PC-9 (cell line): ENCODE results near the gene CSRP1. TPM values are rescaled to one million over a fixed set of nuclear protein-coding genes. Genes with fewer than 3 reads are reported as not detected.

Source experiments
- BruUV-seq: library from RNA; stranded (reverse); fragments of 400-500 nt; replicated peaks from 2 replicates; lab custom pipeline; 2021; lab: Mats Ljungman, UMichigan
- CTCF ChIA-PET: fragments of 300-600 bp; sonication (Branson Sonifier 250); formaldehyde crosslinking; loops from one replicate; lab custom pipeline; 2022; ENCODE audit warnings: antibody characterized with exemption; lab: Charles Lee
- POLR2A ChIA-PET: fragments of 300-600 bp; sonication (Branson Sonifier 250); formaldehyde crosslinking; loops from one replicate; lab custom pipeline; 2022; ENCODE audit warnings: antibody characterized with exemption; ENCODE audit not compliant: unreplicated experiment; lab: Charles Lee
- DNase-seq, 2 experiments: peaks; one replicate each; pipeline versions ENCODE4 v3.0.0 to v3.0.0-alpha.2; 2015 to 2022; ENCODE audit warnings: mixed read lengths in 1 of 2
- H2AFZ ChIP-seq: fragments of 200-600 bp; sonication (generic); 2 replicates; pipeline ENCODE4 v1.8.1; 2017; ENCODE audit warnings: antibody characterized with exemption
- H3F3A ChIP-seq: fragments of 200-600 bp; sonication (generic); 2 replicates; pipeline ENCODE4 v1.8.1; 2017; ENCODE audit warnings: antibody characterized with exemption, mild to moderate bottlenecking, low read depth; ENCODE audit not compliant: insufficient read depth
- H3K27ac ChIP-seq: fragments of 200-600 bp; sonication (generic); 2 replicates; pipeline ENCODE4 v1.6.1; 2016; ENCODE audit warnings: mixed run types
- H3K27me3 ChIP-seq: fragments of 200-600 bp; sonication (generic); 2 replicates; pipeline ENCODE4 v1.6.1; 2016; ENCODE audit warnings: low read depth, mixed run types; ENCODE audit not compliant: insufficient read depth
- H3K36me3 ChIP-seq: fragments of 200-600 bp; sonication (generic); 2 replicates; pipeline ENCODE4 v1.6.1; 2016; ENCODE audit warnings: low read depth, mixed run types
- H3K4me1 ChIP-seq: fragments of 200-600 bp; sonication (generic); replicated peaks from 2 replicates; pipeline ENCODE4 v1.6.1; 2016; ENCODE audit warnings: mixed run types; ENCODE audit not compliant: insufficient read depth
- H3K4me2 ChIP-seq: fragments of 200-600 bp; sonication (generic); 2 replicates; pipeline ENCODE4 v1.6.1; 2017; ENCODE audit warnings: mixed run types
- H3K4me3 ChIP-seq: fragments of 200-600 bp; sonication (generic); 2 replicates; pipeline ENCODE4 v1.6.1; 2016; ENCODE audit warnings: mixed run types
- H3K79me2 ChIP-seq: fragments of 200-600 bp; sonication (generic); 2 replicates; pipeline ENCODE4 v1.6.1; 2017; ENCODE audit warnings: low read depth, mixed run types
- H3K9me2 ChIP-seq: fragments of 200-600 bp; sonication (generic); 2 replicates; pipeline ENCODE4 v1.8.1; 2017; ENCODE audit warnings: mild to moderate bottlenecking; ENCODE audit not compliant: insufficient read depth
- H3K9me3 ChIP-seq: fragments of 200-600 bp; sonication (generic); 2 replicates; pipeline ENCODE4 v1.8.1; 2016; ENCODE audit warnings: low read depth; ENCODE audit not compliant: insufficient read depth
- H4K20me1 ChIP-seq: fragments of 200-600 bp; sonication (generic); 2 replicates; pipeline ENCODE4 v1.8.1; 2017; ENCODE audit not compliant: insufficient read depth
- EZH2 ChIP-seq: fragments of 200-600 bp; sonication (generic); IDR thresholded peaks from 2 replicates; pipeline ENCODE4 v1.8.0; 2017; ENCODE audit warnings: antibody characterized with exemption, low read depth
- intact Hi-C: fragments of 100-400 bp; cut with micrococcal nuclease; formaldehyde crosslinking; loops from one replicate; pipeline ENCODE4 v1.10.0; 2022; ENCODE audit not compliant: unreplicated experiment
- total RNA-seq: library from RNA; stranded (reverse); gene quantifications from 2 replicates; pipeline ENCODE4 v1.2.3, GENCODE V29; 2021
- TF ChIP-seq, protein P1 (sequence below): fragments of 200-600 bp; sonication (generic); conservative IDR thresholded peaks from 2 replicates; pipeline ENCODE4 v1.6.1; 2017; ENCODE audit warnings: mixed run types, antibody characterized with exemption, mild to moderate bottlenecking, moderate library complexity

Gene CSRP1
- total RNA-seq, 1 experiment from 2014 or later = 61.3 TPM

DNA sequence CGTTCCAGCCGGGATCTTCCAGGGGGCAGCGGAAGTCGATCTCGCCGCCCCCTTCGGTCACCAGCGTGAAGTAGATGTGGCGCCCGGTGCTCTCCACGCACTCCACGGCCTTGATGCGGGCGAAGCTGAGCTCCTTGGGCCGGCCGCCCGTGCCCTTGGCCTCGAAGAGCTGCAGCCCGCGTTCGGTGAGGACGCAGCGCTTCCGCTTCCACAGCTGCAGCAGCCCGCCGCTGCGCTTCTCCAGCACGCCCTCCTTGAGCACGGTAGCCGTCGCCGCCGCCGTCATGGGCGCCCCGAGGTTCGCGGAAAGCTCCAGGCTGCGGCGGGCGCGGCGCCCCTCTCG, 38.5 kb downstream of the CSRP1 start:
- Histone ChIP-seq H3K4me3 (peak overlapping the region; percentile 97), H3K27me3 (no peaks in the 10 kb centered on the region), H3K36me3 (peaks cover 22% of the 10 kb centered on the region), H3K9me2 (no peaks in the 10 kb centered on the region; the same call in 1 of the 2 replicates), H3K9me3 (no peaks in the 10 kb centered on the region), H3K4me2 (peak overlapping the region; percentile 100), H4K20me1 (no peaks in the 10 kb centered on the region), H3K4me1 (peaks cover 34% of the 10 kb centered on the region), H3F3A (peaks cover 27% of the 10 kb centered on the region; the same call in 1 of the 2 replicates), H3K27ac (peak overlapping the region; percentile 95), H2AFZ (peak overlapping the region; percentile 70), H3K79me2 (peaks cover 47% of the 10 kb centered on the region)
- POLR2A ChIA-PET = interaction anchor here (0.6 kb wide), 2 partner anchors 12 to 39 kb away, joined by 3 to 6 read pairs; partner anchors contain the start of gene CSRP1
- TF ChIP-seq, protein P1, sequence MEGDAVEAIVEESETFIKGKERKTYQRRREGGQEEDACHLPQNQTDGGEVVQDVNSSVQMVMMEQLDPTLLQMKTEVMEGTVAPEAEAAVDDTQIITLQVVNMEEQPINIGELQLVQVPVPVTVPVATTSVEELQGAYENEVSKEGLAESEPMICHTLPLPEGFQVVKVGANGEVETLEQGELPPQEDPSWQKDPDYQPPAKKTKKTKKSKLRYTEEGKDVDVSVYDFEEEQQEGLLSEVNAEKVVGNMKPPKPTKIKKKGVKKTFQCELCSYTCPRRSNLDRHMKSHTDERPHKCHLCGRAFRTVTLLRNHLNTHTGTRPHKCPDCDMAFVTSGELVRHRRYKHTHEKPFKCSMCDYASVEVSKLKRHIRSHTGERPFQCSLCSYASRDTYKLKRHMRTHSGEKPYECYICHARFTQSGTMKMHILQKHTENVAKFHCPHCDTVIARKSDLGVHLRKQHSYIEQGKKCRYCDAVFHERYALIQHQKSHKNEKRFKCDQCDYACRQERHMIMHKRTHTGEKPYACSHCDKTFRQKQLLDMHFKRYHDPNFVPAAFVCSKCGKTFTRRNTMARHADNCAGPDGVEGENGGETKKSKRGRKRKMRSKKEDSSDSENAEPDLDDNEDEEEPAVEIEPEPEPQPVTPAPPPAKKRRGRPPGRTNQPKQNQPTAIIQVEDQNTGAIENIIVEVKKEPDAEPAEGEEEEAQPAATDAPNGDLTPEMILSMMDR = no peak
- no peak for DNase-seq
- BruUV-seq = no TSS peak
- CTCF ChIA-PET = interaction anchor here (0.7 to 2.0 kb wide), 3 partner anchors 12 to 33 kb away, joined by 4 to 7 read pairs (median 5); no protein-coding TSS in a partner anchor
- intact Hi-C loops = loop anchor here (2.0 to 10.0 kb wide), 2 partner anchors 34 to 876 kb away; partner anchors contain the start of genes PPP1R12B and UBE2T

- BruUV-seq = no TSS peak
- TF ChIP-seq, protein P1 = no peak
- no peak for TF ChIP-seq EZH2
- Histone ChIP-seq H3K27me3 (no peaks in the 10 kb centered on the region), H3F3A (peaks cover 43% of the 10 kb centered on the region), H2AFZ (no peak overlapping the region), H3K27ac (peak overlapping the region; percentile 95), H3K36me3 (peaks cover 22% of the 10 kb centered on the region), H3K9me2 (no peaks in the 10 kb centered on the region), H3K4me3 (peak overlapping the region; percentile 97), H3K79me2 (peaks cover 47% of the 10 kb centered on the region), H3K9me3 (no peaks in the 10 kb centered on the region), H3K4me1 (peaks cover 52% of the 10 kb centered on the region), H4K20me1 (no peaks in the 10 kb centered on the region), H3K4me2 (peak overlapping the region; percentile 100)
- DNase-seq = peak; percentile 77 to 90
- POLR2A ChIA-PET = interaction anchor here (0.5 to 0.6 kb wide), 2 partner anchors 18 to 34 kb away, joined by 10 read pairs; no protein-coding TSS in a partner anchor
- intact Hi-C loops = loop anchor here (2.0 to 10.0 kb wide), 2 partner anchors 18 to 878 kb away; partner anchors contain the start of genes PPP1R12B and UBE2T
- CTCF ChIA-PET = interaction anchor here (0.7 to 1.2 kb wide), 4 partner anchors 18 to 90 kb away, joined by 3 to 9 read pairs (median 5); no protein-coding TSS in a partner anchor
Observed at GRCh38 chr1:201466492-201466891, 40.4 kb downstream of the CSRP1 start.

DNA sequence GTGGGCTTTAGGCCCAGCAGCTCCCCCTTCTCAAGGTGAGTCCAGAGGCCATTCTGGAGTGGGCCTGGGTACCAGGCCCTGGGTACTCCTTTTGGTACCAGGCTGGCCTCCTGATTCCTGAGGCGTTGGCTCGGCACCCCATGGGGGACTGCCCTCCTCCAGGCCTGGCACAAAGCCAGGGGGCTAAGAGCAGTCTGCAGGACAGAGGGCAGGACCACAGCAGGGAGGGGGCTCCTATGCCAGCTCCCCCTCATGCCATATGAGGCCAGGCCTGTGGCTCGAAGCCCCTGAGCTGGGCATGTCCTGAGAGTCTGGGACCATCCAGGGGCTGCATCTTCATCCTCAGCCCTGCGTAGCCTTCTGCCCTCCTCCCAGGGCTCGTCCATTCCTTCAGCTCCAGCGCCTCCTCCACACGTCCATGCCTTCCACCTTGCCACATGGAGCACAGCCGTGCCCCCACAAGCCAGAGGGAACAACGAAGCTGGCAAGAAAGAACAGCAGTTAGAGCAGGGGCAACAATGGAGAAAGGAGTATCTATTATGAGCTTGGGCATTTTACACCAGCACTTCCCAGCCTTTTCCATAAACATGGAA, 41.1 kb downstream of the CSRP1 start:
- Histone ChIP-seq H3K9me2 (no peaks in the 10 kb centered on the region), H3K36me3 (peaks cover 22% of the 10 kb centered on the region), H2AFZ (no peak overlapping the region), H3K27me3 (no peaks in the 10 kb centered on the region), H3K27ac (peak overlapping the region; percentile 95), H3K4me3 (peak overlapping the region; percentile 60), H3K4me2 (peak overlapping the region; percentile 100), H3K79me2 (peaks cover 47% of the 10 kb centered on the region), H3K9me3 (no peaks in the 10 kb centered on the region), H3K4me1 (peaks cover 57% of the 10 kb centered on the region), H3F3A (peaks cover 48% of the 10 kb centered on the region), H4K20me1 (no peaks in the 10 kb centered on the region)
- BruUV-seq = TSS peak; percentile 12
- ChIA-PET CTCF (interaction anchor here (0.9 to 1.0 kb wide), 2 partner anchors 18 to 30 kb away, joined by 5 read pairs; no protein-coding TSS in a partner anchor), POLR2A (interaction anchor here (0.5 to 0.6 kb wide), 3 partner anchors 24 to 34 kb away, joined by 3 to 19 read pairs (median 10); no protein-coding TSS in a partner anchor)
- TF ChIP-seq, protein P1 = no peak
- no peak for TF ChIP-seq EZH2
- intact Hi-C loops = loop anchor here (2.0 to 10.0 kb wide), 2 partner anchors 17 to 879 kb away; partner anchors contain the start of genes PPP1R12B and UBE2T
- no peak for DNase-seq
